HepG2 (cell line): Measurements from ENCODE around the gene IRF3. TPM values are rescaled to one million over a fixed set of nuclear protein-coding genes. Genes with fewer than 3 reads are reported as not detected.
A peak's percentile ranks its signal among the peaks of the same experiment; 100 is the strongest.

Experiments used
- BRD4 ChIP-seq: sonication (generic); formaldehyde crosslinking; IDR thresholded peaks from 2 replicates; pipeline ENCODE4 v1.4.0; 2020; ENCODE audit warnings: missing genetic modification reagents
- FOXK1 ChIP-seq: sonication (generic); formaldehyde crosslinking; IDR thresholded peaks from 2 replicates; pipeline ENCODE4 v1.4.0; 2020; ENCODE audit warnings: low read depth, missing genetic modification reagents, borderline replicate concordance
- NR2C2 ChIP-seq: sonication (generic); formaldehyde crosslinking; IDR thresholded peaks from 2 replicates; pipeline ENCODE4 v1.4.0; 2020; ENCODE audit warnings: missing genetic modification reagents, mild to moderate bottlenecking, moderate library complexity, borderline replicate concordance
- NR2F2 ChIP-seq: IDR thresholded peaks from 2 replicates; pipeline ENCODE4 v1.6.1; 2012; ENCODE audit warnings: low read depth, inconsistent platforms, borderline replicate concordance
- PHB2 ChIP-seq: fragments of 450-650 bp; IDR thresholded peaks from 2 replicates; pipeline ENCODE4 v1.6.1; 2018; ENCODE audit not compliant: partially characterized antibody
- POGZ ChIP-seq: sonication (generic); formaldehyde crosslinking; IDR thresholded peaks from 2 replicates; pipeline ENCODE4 v1.4.0; 2020; ENCODE audit warnings: mild to moderate bottlenecking, missing genetic modification reagents
- REL ChIP-seq: sonication (generic); formaldehyde crosslinking; conservative IDR thresholded peaks from 2 replicates; pipeline ENCODE4 v1.8.0; 2022; ENCODE audit warnings: mild to moderate bottlenecking, missing genetic modification reagents, moderate library complexity
- SNRNP70 ChIP-seq: fragments of 200-400 bp; formaldehyde crosslinking; IDR thresholded peaks from 2 replicates; pipeline ENCODE4 v1.6.1; 2017; ENCODE audit warnings: mild to moderate bottlenecking, low read depth, low read length, moderate library complexity
- TEAD3 ChIP-seq: optimal IDR thresholded peaks from 2 replicates; pipeline ENCODE3; 2016; ENCODE audit warnings: borderline replicate concordance
- TFAP4 ChIP-seq: sonication (generic); IDR thresholded peaks from 2 replicates; pipeline ENCODE4 v1.6.1; 2016; ENCODE audit warnings: low read depth, borderline replicate concordance
- ZNF17 ChIP-seq: sonication (generic); formaldehyde crosslinking; IDR thresholded peaks from 2 replicates; pipeline ENCODE4 v1.5.0; 2020; ENCODE audit warnings: mild to moderate bottlenecking, missing genetic modification reagents
- ZNF275 ChIP-seq: sonication (generic); formaldehyde crosslinking; IDR thresholded peaks from 2 replicates; pipeline ENCODE4 v1.8.0; 2022; ENCODE audit warnings: missing genetic modification reagents, mild to moderate bottlenecking, inconsistent platforms, borderline replicate concordance
- ZNF3 ChIP-seq: IDR thresholded peaks from 2 replicates; pipeline ENCODE4 v1.7.0; 2017; ENCODE audit warnings: inconsistent platforms
- ZNF350 ChIP-seq: sonication (generic); formaldehyde crosslinking; IDR thresholded peaks from 2 replicates; pipeline ENCODE4 v1.4.0; 2020; ENCODE audit warnings: mild to moderate bottlenecking, low read depth, missing genetic modification reagents, borderline replicate concordance
- ZNF451 ChIP-seq: sonication (generic); formaldehyde crosslinking; IDR thresholded peaks from 2 replicates; pipeline ENCODE4 v1.5.0; 2020; ENCODE audit warnings: mild to moderate bottlenecking, missing genetic modification reagents
- ZNF543 ChIP-seq: sonication (generic); formaldehyde crosslinking; IDR thresholded peaks from 2 replicates; pipeline ENCODE4 v1.4.0; 2020; ENCODE audit warnings: mild to moderate bottlenecking, missing genetic modification reagents
- ZNF639 ChIP-seq: conservative IDR thresholded peaks from 2 replicates; pipeline ENCODE4 v1.6.1; 2018; ENCODE audit warnings: missing genetic modification reagents
- ZNF644 ChIP-seq: IDR thresholded peaks from 2 replicates; pipeline ENCODE4 v1.6.1; 2016; ENCODE audit warnings: low read depth
- ZNF646 ChIP-seq: sonication (generic); formaldehyde crosslinking; IDR thresholded peaks from 2 replicates; pipeline ENCODE4 v1.9.0; 2021; ENCODE audit warnings: mild to moderate bottlenecking, missing genetic modification reagents
- ZNF703 ChIP-seq: sonication (generic); formaldehyde crosslinking; IDR thresholded peaks from 2 replicates; pipeline ENCODE4 v1.5.1; 2020; ENCODE audit warnings: missing genetic modification reagents, mild to moderate bottlenecking, moderate library complexity, borderline replicate concordance
- ZSCAN21 ChIP-seq: sonication (generic); formaldehyde crosslinking; IDR thresholded peaks from 2 replicates; pipeline ENCODE4 v1.8.0; 2022; ENCODE audit warnings: mild to moderate bottlenecking, missing genetic modification reagents, moderate library complexity, borderline replicate concordance
- polyA plus RNA-seq, 8 experiments: library from polyadenylated mRNA; depleted of rRNA in 3 of 8; stranded (reverse) in 7 of 8; unstranded in 1 of 8; fragments of >200 nt; fragmentation: Illumina TruSeq in 4 of 8; extraction: Trizol in 4 of 8; gene quantifications; 2 replicates each; pipeline versions ENCODE4 v1.2.1 to v1.2.3, GENCODE V29; 2011 to 2016; ENCODE audit warnings: low read depth in 4 of 8, missing spikeins in 1 of 8, mixed read lengths in 1 of 8; ENCODE audit not compliant: insufficient read depth in 1 of 8
- total RNA-seq, 5 experiments: library from RNA; depleted of rRNA; stranded (reverse); fragments of >200 nt; fragmentation: Illumina TruSeq; extraction: Trizol; gene quantifications; 2 replicates each; pipeline ENCODE4 v1.2.3, GENCODE V29; 2016; ENCODE audit warnings: low read depth in 1 of 5

Gene IRF3
- total and polyA plus RNA-seq, 2 of the 13 experiments (the other 11 are each of a cell fraction or from before 2014, with no cell fraction given): 61.9 to 65.5 TPM

- TF ChIP-seq ZNF646 (CRISPR knock-in tag): no peak
- TF ChIP-seq ZNF703: no peak
- 0 out of 2 replicates have a peak, but pooled peaks have one; percentile 37 for TF ChIP-seq POGZ (CRISPR knock-in tag)
- no peak for TF ChIP-seq ZNF275
- no peak for TF ChIP-seq TFAP4
- no peak for TF ChIP-seq NR2F2
- TF ChIP-seq TEAD3 (CRISPR knock-in tag): peak; percentile 91
- peak; percentile 65; the same call in 1 of the 2 replicates for TF ChIP-seq FOXK1 (CRISPR knock-in tag)
- no peak for TF ChIP-seq ZNF451 (CRISPR knock-in tag)
- TF ChIP-seq ZNF639 (CRISPR knock-in tag): peak; percentile 91
- no peak for TF ChIP-seq SNRNP70
- no peak for TF ChIP-seq ZNF644 (CRISPR knock-in tag)
- TF ChIP-seq PHB2: no peak
- TF ChIP-seq ZNF3 (CRISPR knock-in tag): no peak
- no peak for TF ChIP-seq REL (CRISPR knock-in tag)
- peak; percentile 79; the same call in 1 of the 2 replicates for TF ChIP-seq ZNF350
- TF ChIP-seq ZSCAN21 (CRISPR knock-in tag): no peak
- no peak for TF ChIP-seq BRD4
- TF ChIP-seq ZNF543: no peak
- TF ChIP-seq NR2C2 (CRISPR knock-in tag): peak; percentile 85
- no peak for TF ChIP-seq ZNF17 (CRISPR knock-in tag)
These were observed 25.4 kb downstream of the IRF3 start, which contains the start of gene RRAS (continued) for GRCh38 chr19:49640113-49640898.
